ENCODE data around the gene ZNF836. TPM values are rescaled to one million over a fixed set of nuclear protein-coding genes. Genes with fewer than 3 reads are reported as not detected.

The ZNF836 gene
- total RNA-seq, 1 experiment from 2014 or later = 8.4 TPM

Other genes with a start within 250 kb of the ZNF836 start
- gene ZNF613, start 244.1 kb downstream of the ZNF836 start, total RNA-seq (2014; rRNA removed; shearing (Covaris generic)) = 2.5 and 9.3 TPM in 2 replicates
- 5.7 and 7.1 TPM in 2 replicates for gene ZNF350, start 184.8 kb downstream of the ZNF836 start, total RNA-seq (2014; rRNA removed; shearing (Covaris generic))
- 12.0 and 14.8 TPM in 2 replicates for gene ZNF615, start 163.4 kb downstream of the ZNF836 start, total RNA-seq (2014; rRNA removed; shearing (Covaris generic))
- 12.3 and 17.3 TPM in 2 replicates for gene ZNF614, start 143.2 kb downstream of the ZNF836 start, total RNA-seq (2014; rRNA removed; shearing (Covaris generic))
- 6.2 and 7.6 TPM in 2 replicates for gene ZNF432, start 122.8 kb downstream of the ZNF836 start, total RNA-seq (2014; rRNA removed; shearing (Covaris generic))
- 18.1 and 22.0 TPM in 2 replicates for gene ZNF841, start 75.9 kb downstream of the ZNF836 start, total RNA-seq (2014; rRNA removed; shearing (Covaris generic))
- 12.4 and 14.0 TPM in 2 replicates for gene ZNF616, start 31.7 kb downstream of the ZNF836 start, total RNA-seq (2014; rRNA removed; shearing (Covaris generic))
- gene PPP2R1A, start 18.4 kb upstream of the ZNF836 start, total RNA-seq (2014; rRNA removed; shearing (Covaris generic)) = 225 and 236 TPM in 2 replicates
- 12.2 and 15.3 TPM in 2 replicates for gene ZNF766, start 98.0 kb upstream of the ZNF836 start, total RNA-seq (2014; rRNA removed; shearing (Covaris generic))
- gene ZNF480, start 125.5 kb upstream of the ZNF836 start, total RNA-seq (2014; rRNA removed; shearing (Covaris generic)) = 24.3 and 37.6 TPM in 2 replicates
- gene ZNF610, start 164.6 kb upstream of the ZNF836 start, total RNA-seq (2014; rRNA removed; shearing (Covaris generic)) = 1.1 and 2.2 TPM in 2 replicates
- 0.50 and 1.0 TPM in 2 replicates for gene ZNF880, start 198.3 kb upstream of the ZNF836 start, total RNA-seq (2014; rRNA removed; shearing (Covaris generic))
- 12.0 and 20.0 TPM in 2 replicates for gene ZNF528, start 226.2 kb upstream of the ZNF836 start, total RNA-seq (2014; rRNA removed; shearing (Covaris generic))

Data from H4 (cell line).